Suprapubic skin (tissue), 4 donors: ENCODE data around the gene MRC2. TPM values are rescaled to one million over a fixed set of nuclear protein-coding genes. Genes with fewer than 3 reads are reported as not detected.

Source experiments
- DNase-seq, 2 donors: peaks; one replicate each; pipeline ENCODE4 v3.0.0-alpha.2; 2019; ENCODE audit warnings: low spot score in 2 of 2
- H3K27ac ChIP-seq: fragments of 200-600 bp; sonication (generic); one replicate; pipeline ENCODE4 v1.5.1; 2019
- H3K27me3 ChIP-seq: fragments of 200-600 bp; sonication (generic); one replicate; pipeline ENCODE4 v1.5.1; 2019
- H3K36me3 ChIP-seq: fragments of 200-600 bp; sonication (generic); one replicate; pipeline ENCODE4 v1.5.1; 2019
- H3K4me1 ChIP-seq: fragments of 200-600 bp; sonication (generic); one replicate; pipeline ENCODE4 v1.5.1; 2019
- H3K4me3 ChIP-seq: fragments of 200-600 bp; sonication (generic); one replicate; pipeline ENCODE4 v1.5.1; 2019; ENCODE audit warnings: mild to moderate bottlenecking
- H3K9me3 ChIP-seq: fragments of 200-600 bp; sonication (generic); one replicate; pipeline ENCODE4 v1.5.1; 2019
- EP300 ChIP-seq: sonication (generic); formaldehyde crosslinking; IDR thresholded peaks from one replicate; pipeline ENCODE4 v1.6.1; 2017; ENCODE audit warnings: antibody characterized with exemption
- POLR2A ChIP-seq, 2 donors: fragments of 450-650 bp; IDR thresholded peaks; one replicate each; pipeline ENCODE4 v1.6.1; 2017; ENCODE audit warnings: antibody characterized with exemption in 2 of 2, mild to moderate bottlenecking in 2 of 2, moderate library complexity in 2 of 2
- POLR2AphosphoS5 ChIP-seq, 3 donors: sonication (generic); formaldehyde crosslinking; IDR thresholded peaks; one replicate each; pipeline ENCODE4 v1.6.1; 2017; ENCODE audit warnings: antibody characterized with exemption in 3 of 3
- WGBS: methylation state at CpG from one replicate; pipeline ENCODE4 v1.1.5; 2018; 5-methylcytosine and 5-hydroxymethylcytosine counted together
- total RNA-seq, 4 donors: library from RNA; depleted of rRNA; stranded (reverse); fragments of >200 nt; gene quantifications; one replicate each; pipeline ENCODE4 v1.1.0, GENCODE V29; 2016
- TF ChIP-seq, protein P1 (sequence below), 2 donors: fragments of 200-600 bp in 1 of 2; fragments of 450-650 bp in 1 of 2; sonication (generic) in 1 of 2; IDR thresholded peaks; one replicate each; pipeline ENCODE4 v1.5.1; 2016 to 2019; ENCODE audit warnings: antibody characterized with exemption in 2 of 2, mild to moderate bottlenecking in 1 of 2, moderate library complexity in 1 of 2

Gene MRC2
- total RNA-seq, 4 donors from 2014 or later = 31.4 to 55.2 (median 37.1) TPM

- Histone ChIP-seq H3K27me3 (peaks cover 5% of the 10 kb centered on the region), H3K36me3 (no peaks in the 10 kb centered on the region), H3K9me3 (no peaks in the 10 kb centered on the region), H3K4me3 (no peak overlapping the region), H3K27ac (no peak overlapping the region), H3K4me1 (peaks cover 51% of the 10 kb centered on the region)
- no peak for TF ChIP-seq POLR2A (IDR thresholded peaks at IDR 0.05)
- TF ChIP-seq EP300 = no peak
- no peak for TF ChIP-seq POLR2AphosphoS5 (IDR thresholded peaks at IDR 0.05)
- TF ChIP-seq, protein P1, sequence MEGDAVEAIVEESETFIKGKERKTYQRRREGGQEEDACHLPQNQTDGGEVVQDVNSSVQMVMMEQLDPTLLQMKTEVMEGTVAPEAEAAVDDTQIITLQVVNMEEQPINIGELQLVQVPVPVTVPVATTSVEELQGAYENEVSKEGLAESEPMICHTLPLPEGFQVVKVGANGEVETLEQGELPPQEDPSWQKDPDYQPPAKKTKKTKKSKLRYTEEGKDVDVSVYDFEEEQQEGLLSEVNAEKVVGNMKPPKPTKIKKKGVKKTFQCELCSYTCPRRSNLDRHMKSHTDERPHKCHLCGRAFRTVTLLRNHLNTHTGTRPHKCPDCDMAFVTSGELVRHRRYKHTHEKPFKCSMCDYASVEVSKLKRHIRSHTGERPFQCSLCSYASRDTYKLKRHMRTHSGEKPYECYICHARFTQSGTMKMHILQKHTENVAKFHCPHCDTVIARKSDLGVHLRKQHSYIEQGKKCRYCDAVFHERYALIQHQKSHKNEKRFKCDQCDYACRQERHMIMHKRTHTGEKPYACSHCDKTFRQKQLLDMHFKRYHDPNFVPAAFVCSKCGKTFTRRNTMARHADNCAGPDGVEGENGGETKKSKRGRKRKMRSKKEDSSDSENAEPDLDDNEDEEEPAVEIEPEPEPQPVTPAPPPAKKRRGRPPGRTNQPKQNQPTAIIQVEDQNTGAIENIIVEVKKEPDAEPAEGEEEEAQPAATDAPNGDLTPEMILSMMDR (IDR thresholded peaks at IDR 0.05) = no peak
- WGBS = 65% methylated on average over 12 of the region's 12 CpGs
- DNase-seq = no peak
Observed at GRCh38 chr17:62630365-62631085, 3.1 kb downstream of the MRC2 start.

- H3K9me3 ChIP-seq = no peaks in the 10 kb centered on the region
- no peak overlapping the region for H3K27ac ChIP-seq
- peaks cover 46% of the 10 kb centered on the region for H3K4me1 ChIP-seq
- H3K27me3 ChIP-seq = peaks cover 5% of the 10 kb centered on the region
- DNase-seq = no peak
- 100% methylated on average over 3 of the region's 23 CpGs for WGBS
- no peaks in the 10 kb centered on the region for H3K36me3 ChIP-seq
- TF ChIP-seq EP300 (no peak), POLR2A (IDR thresholded peaks at IDR 0.05) (no peak), POLR2AphosphoS5 (IDR thresholded peaks at IDR 0.05) (no peak)
- TF ChIP-seq, protein P1 (IDR thresholded peaks at IDR 0.05) = no peak
- H3K4me3 ChIP-seq = no peak overlapping the region
Observed at GRCh38 chr17:62631086-62631935, 3.8 kb downstream of the MRC2 start.

DNA sequence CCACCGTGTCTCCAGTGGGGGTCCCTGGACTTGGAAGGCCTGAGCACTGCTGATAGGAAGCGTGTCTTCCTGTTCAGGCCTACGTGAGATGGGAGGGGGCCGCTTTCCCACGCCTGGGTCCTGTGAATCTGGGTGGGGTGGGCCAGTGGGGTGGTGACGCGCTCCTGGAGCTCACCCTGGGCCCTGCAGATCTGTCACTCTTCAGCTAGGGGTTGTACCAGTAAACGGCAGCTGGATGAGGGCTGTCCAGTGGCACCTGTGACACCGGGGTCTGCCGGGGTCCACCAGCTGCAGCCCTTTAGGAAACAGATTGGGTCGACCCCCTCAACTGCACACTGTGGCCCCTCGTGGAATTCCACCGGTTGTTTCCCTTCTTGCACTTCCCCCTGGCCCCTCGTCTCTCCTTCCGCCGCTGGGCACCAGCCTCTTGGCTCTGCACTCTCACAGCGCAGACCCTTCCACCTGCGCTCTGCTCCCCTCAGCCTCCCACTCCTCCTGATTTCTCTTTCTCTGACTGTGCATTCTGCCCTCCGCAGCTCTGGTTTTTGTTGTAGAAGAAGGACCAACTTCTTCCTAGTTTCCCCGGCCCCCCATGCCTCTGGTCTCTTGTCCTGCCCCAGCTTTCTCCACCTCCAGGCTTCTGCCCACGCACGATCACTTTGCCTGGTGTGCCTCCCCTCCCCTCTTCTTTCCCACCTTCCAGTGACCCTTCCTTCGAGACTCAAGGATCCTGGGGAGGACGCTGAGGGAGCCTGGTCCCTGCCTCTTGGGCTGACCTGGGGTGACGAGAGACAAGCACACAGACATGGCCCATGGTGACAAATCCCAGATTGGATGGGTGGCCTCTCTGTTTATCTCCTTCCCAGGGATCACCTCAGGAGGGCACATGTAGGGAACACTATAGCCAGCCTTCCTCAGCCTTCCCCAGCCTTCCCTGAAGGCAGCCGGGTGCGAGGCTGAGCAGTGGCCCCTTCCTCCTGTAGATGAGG lies 4.8 kb downstream of the MRC2 start:
- 80% methylated on average over 23 of the region's 27 CpGs for WGBS
- Histone ChIP-seq H3K36me3 (no peaks in the 10 kb centered on the region), H3K27me3 (peaks cover 5% of the 10 kb centered on the region), H3K27ac (no peak overlapping the region), H3K4me1 (peaks cover 36% of the 10 kb centered on the region), H3K9me3 (no peaks in the 10 kb centered on the region), H3K4me3 (no peak overlapping the region)
- TF ChIP-seq, protein P1 (IDR thresholded peaks at IDR 0.05) = no peak
- TF ChIP-seq POLR2A (IDR thresholded peaks at IDR 0.05) (no peak), EP300 (no peak), POLR2AphosphoS5 (IDR thresholded peaks at IDR 0.05) (no peak)
- DNase-seq = no peak

DNA sequence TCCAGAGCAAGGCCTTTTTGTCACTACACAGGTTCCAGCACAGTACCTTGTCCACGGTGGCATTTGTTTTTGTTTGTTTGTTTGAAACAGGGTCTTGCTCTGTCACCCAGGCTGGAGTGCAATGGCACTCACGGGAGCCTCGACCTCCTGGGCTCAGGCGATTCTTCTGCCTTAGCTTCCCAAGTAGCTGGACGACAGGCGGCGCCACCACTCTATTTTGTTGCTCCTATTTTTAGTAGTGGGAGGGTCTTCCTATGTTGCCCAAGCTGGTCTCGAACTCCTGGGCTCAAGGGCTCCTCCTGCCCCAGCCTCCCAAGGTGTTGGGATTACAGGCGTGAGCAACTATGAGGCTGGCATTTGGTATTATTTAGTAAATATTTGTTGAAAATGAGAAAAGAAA lies 10.3 kb downstream of the MRC2 start:
- Histone ChIP-seq H3K4me1 (peaks cover 2% of the 10 kb centered on the region), H3K27ac (no peak overlapping the region), H3K36me3 (no peaks in the 10 kb centered on the region), H3K4me3 (no peak overlapping the region), H3K9me3 (no peaks in the 10 kb centered on the region), H3K27me3 (no peaks in the 10 kb centered on the region)
- WGBS = 78% methylated on average over 9 of the region's 9 CpGs
- DNase-seq = no peak
- TF ChIP-seq, protein P1 (IDR thresholded peaks at IDR 0.05) = no peak
- TF ChIP-seq EP300 (no peak), POLR2A (IDR thresholded peaks at IDR 0.05) (no peak), POLR2AphosphoS5 (IDR thresholded peaks at IDR 0.05) (no peak)
